ENCODE data around the gene PSME3IP1.

Gene PSME3IP1

DNA sequence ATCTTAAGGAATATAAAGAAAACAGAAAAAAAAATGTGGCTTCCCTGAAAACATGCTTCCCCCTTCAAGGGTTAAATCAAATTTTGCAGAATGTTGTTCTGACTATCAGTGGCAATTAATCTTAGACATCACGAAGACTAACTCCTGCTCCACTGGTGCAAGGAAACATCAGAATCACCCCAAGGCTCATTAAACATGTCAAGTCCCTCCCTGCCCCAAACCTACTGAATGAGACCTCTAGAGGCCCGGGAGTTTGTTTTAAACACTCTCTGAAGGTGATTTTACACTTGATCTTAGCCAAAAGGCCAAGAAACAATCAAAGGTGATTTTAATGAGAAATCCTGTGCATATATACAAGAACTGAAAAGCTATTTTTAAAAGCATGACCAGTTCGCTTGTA is 18.3 kb downstream of the PSME3IP1 start:
- DNase-seq (ENCODE audit: low read depth): no peak

DNA sequence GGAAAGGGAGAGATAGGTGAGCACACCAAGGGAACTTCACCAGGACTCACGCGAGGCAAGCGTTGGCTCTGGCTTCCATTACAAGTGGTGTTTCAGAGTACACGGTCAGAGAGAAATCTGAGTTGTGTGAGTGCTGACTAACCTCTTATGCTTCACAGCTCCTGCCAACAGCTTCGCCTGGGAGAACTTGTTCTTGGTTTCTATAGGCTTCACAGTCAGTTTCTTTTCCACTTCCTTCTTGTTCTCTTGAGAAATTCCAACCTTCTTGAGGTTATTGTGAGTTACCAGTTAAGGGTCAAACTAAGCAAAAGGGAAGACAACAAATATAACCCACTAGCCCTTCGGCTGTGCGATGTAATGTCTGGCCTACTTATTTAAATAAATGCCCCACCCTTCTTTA is 18.9 kb downstream of the PSME3IP1 start:
- DNase-seq (ENCODE audit: low read depth): no peak

DNA sequence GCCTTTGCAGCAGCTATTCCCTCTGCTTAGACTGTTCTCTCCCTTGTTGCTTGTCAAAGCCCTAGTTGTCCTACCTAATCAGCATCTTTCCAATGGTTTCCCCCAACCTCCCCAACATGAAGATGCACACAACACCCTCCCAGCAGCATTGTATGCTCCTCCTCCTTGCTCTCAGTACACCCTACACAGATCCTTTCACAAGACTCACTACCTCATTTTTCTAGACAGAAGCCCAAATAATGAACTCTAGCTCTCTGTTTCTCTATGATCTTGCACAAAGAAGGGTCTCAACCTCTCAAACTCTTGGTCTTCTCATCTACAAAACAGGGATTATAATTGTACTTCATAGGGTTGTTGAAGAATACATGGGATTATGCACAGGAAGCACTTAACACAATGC is 19.4 kb downstream of the PSME3IP1 start:
- DNase-seq (ENCODE audit: low read depth): no peak

DNA sequence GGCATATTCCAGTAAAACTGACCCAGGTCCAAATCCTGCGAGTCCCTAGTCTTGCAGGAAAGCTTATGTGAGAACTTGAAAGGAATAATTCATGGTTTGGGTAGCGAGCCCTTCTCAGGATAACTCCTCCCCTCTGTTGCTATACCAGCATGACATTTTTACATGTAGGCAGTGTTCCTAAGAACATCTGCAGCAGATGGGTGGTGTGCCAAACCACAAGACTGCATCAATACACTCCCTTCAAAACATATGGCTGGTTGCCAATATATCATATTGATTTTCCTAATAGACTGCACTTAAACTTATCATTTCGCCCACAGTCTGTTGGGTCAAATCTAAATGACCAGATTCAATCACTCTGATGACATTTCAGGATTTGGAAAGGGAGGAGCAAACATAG is 19.9 kb downstream of the PSME3IP1 start:
- DNase-seq (ENCODE audit: low read depth): no peak

DNA sequence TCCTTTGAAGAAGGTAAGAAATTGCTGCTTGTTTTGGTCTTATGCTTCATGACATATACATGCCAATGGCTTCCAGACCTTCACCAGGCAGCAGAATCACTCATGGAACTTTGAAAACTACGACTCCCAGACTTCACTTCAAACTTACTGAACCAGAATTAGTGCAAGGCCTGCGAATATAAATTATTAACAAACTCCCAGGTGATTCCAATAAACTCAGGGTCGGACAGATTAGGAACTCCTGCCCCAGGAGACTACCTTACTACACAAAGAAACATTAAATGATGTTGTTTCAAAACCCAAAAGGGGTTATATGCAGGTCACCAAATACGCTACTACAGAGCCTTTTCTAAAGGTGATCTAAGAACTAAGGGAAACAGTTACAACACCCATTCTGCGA is 20.4 kb downstream of the PSME3IP1 start:
- DNase-seq (ENCODE audit: low read depth): no peak

DNA sequence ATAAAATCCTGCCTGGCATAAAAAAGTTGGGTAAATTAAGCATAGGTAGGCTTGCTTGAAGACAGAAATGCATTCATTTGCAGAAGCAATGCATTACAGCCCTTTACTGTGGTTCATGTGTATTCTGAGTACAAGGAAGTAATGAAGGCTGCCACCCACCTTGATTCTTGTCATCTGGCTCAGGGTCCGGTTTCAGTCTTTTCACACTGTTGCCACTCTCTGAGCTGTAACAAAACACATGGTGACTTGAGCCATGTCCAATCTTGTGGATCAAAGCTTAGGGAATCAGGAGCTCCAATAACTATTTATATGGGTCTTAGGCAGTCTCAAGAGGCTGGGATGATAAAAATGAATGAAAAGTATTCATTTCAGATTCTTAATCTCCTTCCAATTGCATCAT is 22.0 kb downstream of the PSME3IP1 start:
- no peak for DNase-seq (ENCODE audit: low read depth)

DNA sequence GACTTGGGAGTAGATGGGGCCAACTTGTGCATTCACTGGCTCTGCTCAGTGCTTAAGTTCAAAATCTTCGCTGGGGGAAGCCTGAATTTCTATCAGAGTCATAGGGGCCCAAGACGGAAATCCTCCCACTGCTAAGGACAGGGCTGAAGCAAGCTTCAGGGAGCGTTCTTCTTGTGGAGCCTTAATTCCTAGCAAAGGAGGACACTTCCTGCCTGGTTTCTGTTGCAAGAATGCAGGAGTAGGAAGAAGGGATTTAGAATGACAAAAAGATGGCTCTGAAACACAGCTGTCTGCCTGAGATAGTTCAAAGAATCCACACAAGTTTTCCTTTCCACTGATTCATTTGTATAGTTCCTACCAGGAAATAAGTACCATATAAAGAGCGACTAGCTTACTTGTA is 26.4 kb downstream of the PSME3IP1 start:
- DNase-seq (ENCODE audit: low read depth): no peak

DNA sequence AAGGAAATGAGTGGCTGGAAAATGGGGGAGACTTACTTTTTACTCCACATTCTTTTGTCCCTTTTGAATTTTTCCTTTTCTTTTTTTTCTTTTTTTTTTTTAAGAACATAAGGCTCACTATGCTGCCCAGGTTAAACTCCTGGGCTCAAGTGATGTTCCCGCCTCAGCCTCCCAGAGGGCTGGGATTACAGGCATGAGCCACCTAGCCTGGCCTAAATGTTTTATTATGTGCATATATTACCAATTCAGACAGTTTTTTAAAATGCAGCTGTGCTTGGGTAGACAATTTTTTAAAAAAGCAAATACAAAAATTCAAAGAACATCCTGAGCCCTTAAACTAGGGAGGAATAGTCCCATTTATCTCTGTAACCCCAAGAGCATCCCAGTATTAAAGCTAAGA is 28.3 kb downstream of the PSME3IP1 start:
- no peak for DNase-seq (ENCODE audit: low read depth)

DNA sequence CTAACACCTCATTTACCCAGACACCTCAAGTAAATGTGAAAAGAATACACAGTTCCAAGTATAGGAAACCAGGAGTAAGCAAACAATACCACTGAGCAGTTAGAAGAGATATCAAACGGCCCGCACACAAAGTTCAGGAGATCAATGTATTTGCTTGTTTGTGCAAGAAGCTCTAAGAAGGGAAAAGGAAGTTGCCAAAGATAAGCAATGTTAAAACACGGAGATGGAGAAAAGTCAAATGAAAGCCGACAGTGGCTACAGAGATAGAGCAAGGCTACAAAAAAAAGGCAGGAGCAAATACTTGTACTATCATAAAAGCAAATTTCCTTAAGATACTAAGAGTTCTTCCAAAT is 29.5 kb downstream of the PSME3IP1 start:
- no peak for DNase-seq (ENCODE audit: low read depth)

DNA sequence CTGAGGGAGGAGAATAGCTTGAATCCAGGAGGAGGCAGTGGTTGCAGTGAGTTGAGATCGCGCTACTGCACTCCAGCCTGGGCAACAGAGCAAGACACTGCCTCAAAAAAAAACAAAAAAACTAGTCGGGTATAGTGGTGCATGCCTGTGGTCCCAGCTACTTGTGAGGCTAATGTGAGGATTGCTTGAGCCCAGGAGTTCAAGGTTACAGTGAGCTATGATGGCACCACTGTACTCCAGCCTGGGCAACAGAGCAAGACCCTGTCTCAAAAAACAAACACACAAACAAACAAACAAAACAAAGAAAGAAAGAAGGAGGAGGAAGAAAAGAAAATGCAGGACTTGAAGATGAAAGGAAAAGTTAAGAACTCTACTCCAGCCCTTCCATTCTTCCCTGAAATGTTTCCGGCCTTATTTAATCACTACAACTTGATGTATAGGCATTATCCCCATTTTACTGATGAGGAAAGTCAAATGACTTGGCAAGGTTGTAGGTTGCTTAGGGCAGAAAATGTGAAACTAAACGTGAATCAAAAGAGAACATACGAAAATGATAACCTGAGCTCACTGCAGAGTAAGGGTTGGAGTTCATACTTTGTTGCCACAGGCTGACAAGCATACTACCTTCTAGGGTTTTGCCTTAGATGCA is 30.0 kb downstream of the PSME3IP1 start:
- DNase-seq (ENCODE audit: low read depth): no peak

DNA sequence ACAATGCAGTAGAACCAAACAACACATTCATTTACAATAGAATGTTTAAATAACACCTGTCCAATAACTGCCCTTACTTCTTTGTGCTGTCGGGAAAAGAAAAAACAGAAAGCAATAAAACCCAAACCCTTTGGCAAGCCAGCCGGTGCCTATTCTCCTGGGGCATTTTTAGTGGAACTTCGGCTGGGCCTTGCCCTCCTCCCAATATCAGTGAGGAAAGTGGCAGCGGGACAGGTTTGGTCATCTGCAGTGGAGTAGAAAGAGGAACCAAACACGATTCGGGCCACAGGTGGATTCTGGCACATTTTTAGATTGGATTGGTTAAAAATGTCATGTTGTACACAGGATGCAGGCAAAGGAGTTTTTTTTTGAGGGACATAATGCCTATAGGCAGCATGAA is 32.0 kb downstream of the PSME3IP1 start:
- no peak for DNase-seq (ENCODE audit: low read depth)

DNA sequence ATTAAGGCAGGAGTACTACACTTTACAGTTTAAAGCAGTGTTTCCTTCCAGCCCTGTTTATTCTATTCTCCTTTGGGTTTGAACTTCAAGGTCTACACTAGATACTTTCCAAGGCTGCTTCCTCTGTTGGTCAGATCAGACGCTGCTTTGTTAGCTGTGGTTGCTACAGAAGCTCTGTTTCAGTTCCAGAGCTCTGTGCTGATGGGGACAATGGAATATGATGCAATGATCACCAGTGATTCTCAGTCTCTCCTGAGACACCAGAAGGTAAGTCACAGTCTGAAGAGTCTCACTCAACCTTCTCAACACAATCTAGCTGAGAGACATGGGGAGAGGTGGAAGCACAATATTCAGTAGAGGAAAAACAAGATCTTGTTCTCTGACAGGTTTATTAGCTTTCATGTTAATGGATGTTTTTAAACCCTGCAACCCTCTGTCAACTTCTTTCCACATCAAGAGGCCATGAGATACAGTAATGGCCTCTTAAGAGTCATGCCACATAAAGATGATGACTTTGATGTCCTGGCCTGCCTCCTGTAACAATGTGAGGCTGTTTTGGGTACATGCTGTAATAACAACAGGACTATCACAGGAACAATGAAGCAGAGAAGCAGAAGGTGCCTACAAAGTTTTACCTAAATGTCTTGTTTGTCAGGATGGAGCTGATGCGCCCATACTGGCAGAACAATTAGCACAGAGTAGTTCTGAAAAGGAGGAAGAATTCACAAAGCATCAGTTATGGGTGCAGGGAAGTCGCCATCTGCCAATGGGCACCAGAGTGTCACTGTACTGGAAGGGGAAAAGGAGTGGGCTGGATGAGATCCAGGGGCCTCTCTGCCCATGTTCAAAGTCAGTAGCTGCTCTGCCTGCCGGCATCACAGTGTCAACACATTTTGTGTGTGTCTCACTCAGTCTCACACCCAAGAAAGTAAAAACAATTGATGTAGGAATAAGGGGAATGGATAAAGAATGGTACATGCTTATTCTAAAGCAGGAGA is 33.4 kb downstream of the PSME3IP1 start:
- no peak for DNase-seq (ENCODE audit: low read depth)

DNA sequence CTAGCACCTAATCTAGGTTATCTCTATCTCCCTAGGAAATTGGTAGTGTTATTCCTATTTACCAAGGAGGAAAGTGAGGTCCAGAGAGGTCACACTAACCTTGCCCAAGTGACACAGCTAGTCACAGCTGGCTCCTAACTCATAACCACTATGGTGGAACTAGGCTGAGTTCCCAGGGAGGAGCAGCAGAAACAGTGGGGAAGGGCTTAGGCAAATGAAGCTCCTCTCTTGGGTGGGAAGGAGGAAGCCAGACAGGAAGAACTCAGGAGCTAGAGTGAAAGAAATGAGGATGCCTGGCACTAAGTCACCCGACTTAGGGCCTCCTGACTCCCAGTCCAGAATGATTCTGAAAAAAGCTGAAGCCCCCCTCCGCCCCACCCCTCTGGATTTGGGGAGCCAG is 34.5 kb downstream of the PSME3IP1 start:
- no peak for DNase-seq (ENCODE audit: low read depth)

DNA sequence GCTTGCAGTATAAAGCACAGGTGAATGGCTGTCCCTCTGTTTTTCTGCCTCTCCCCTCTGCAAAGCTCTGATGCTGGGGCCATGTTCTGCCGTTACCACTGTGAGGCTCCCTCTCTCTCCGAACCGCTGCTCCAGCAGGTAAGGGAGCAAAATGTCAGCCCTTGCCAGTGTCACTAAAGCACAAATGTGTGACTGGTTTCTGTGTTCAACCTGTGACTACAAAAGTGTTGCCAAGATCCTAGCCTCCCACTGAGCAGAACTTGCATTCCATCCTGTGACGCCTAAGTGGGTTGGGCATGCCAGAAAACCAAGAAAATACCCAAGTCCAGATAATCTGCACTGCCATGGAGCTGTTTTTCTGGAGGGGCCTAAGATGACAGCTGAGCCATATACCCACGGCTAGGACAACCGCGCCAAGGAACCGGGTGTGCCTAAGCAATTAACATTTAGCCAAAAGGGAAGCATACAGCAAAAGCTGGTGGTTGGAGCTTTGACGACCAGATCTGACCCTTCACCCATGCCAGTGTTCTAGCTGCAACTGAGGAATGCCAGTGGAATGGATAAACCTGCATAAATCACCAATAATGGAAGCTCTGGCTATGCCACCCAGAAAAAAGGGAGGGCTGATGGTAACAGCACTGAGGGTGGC is 35.0 kb downstream of the PSME3IP1 start:
- DNase-seq (ENCODE audit: low read depth): no peak

DNA sequence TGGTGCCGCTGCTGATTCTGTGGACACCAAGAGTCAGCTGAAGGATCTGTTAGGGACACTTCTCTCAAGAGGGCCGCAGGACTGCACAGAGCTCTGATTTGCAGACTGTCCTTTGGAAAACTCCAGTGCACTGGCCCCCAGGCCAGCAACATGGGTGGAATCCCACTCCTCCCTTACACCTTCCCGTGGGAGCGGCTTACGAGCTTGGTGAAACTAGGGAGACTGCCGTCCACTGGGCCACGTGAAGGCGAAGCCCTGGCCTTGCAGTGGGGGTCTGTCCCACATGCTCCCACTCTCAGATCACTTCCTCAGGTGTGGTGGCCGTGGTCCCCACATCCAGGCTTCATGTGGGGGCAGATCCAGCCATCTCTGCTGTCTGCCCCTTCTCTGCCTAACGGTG is 36.4 kb downstream of the PSME3IP1 start:
- DNase-seq (ENCODE audit: low read depth): no peak

DNA sequence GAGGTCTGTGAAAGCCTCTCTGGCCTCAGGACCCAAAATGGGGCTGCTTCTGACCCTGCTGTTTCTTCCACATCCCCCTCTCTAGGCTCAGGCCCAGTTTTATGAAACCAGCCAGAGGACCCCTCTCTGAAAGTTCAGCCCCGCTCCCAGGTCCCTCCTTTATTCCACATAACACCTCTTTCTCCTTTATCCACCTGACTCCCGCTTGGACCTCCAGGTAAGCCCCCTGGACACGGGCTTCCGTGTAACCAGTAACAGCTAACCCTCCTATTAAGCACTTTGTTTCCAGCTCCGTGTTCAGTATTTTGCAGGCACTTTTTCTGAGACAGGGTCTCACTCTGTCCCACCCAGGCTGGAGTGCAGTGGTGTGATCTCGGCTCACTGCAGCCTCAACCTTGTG is 37.4 kb downstream of the PSME3IP1 start:
- DNase-seq (ENCODE audit: low read depth): no peak

DNA sequence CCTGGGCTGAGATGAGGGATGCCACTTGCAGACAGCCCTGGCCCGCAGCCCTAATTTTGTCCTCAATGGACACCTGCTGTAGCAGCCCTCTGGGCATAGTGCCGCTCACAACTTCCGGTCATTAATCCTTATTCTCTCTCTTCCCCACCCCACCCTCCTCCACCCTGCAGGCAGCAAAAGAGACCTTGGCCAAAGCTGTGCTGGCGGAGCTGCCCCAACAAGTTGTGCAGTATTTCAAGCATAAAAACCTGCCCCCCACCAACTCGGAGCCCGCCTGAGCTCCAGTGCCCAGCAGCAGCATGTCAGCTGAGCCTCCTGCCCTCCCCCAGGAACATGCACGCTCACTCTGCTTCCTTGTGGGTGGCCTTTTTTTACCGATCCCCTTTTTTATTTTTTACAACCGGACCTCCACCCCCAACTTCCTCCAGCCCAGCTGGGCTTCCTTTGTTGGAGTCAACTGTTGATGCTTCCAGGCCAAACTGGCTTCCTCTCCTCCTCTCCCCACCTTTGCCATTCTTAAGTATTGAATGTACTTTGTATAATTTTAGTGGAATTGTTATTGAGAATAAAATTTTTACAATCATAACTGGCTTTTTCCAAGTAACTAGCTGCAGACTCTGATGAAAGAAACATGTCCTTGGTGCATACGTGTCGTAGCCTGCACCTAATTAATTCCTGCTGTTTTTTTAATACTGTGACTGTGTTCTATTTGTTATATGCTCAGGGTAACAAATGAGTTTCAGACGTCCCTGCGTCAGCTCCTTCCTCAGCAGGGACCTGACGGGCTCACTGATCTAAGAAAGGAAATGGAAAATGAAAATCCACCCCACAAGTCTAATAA is 38.2 kb downstream of the PSME3IP1 start:
- no peak for DNase-seq (ENCODE audit: low read depth)

DNA sequence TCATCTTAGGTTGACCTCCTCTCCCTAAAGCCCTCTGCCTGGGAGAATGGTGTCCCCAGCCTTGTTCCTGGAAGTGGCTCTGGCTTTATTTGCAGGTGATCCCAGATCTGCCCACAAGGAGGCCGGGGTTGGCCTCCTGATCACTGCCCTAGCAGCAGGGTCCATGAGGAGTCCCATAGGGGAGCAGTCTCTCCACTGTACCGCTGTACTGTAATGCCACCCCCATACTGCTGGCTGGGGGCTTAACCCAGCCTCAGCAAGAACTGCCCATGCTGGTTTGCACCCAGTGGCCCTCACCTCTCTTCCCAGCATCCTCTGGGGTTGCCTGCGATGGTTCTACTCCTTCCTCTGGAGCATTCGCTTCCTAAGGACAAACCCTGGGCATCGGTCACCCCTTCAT is 39.1 kb downstream of the PSME3IP1 start:
- no peak for DNase-seq (ENCODE audit: low read depth)

DNA sequence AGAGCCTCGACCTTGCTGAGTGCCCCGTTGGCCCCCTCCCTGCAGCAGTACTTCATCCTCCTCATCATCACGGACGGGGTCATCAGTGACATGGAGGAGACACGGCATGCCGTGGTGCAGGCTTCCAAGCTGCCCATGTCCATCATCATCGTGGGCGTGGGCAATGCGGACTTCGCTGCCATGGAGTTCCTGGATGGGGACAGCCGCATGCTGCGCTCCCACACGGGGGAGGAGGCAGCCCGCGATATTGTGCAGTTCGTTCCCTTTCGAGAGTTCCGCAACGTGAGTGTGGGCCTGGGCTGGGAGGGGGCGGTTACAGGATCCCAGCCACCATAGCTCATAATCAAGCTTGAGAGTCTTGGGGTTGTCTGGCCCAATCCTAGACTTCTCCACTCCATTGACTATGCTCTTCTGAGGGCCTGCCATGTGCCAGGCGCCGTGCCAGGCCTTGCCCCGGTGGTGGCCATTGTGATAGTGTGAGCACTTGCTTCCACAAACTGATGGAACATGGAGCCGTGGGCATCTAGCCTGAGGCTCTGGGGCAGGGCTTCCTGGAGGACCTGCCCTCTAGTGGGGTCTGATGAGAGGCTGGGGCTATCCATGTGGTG is 39.7 kb downstream of the PSME3IP1 start:
- DNase-seq (ENCODE audit: low read depth): no peak

DNA sequence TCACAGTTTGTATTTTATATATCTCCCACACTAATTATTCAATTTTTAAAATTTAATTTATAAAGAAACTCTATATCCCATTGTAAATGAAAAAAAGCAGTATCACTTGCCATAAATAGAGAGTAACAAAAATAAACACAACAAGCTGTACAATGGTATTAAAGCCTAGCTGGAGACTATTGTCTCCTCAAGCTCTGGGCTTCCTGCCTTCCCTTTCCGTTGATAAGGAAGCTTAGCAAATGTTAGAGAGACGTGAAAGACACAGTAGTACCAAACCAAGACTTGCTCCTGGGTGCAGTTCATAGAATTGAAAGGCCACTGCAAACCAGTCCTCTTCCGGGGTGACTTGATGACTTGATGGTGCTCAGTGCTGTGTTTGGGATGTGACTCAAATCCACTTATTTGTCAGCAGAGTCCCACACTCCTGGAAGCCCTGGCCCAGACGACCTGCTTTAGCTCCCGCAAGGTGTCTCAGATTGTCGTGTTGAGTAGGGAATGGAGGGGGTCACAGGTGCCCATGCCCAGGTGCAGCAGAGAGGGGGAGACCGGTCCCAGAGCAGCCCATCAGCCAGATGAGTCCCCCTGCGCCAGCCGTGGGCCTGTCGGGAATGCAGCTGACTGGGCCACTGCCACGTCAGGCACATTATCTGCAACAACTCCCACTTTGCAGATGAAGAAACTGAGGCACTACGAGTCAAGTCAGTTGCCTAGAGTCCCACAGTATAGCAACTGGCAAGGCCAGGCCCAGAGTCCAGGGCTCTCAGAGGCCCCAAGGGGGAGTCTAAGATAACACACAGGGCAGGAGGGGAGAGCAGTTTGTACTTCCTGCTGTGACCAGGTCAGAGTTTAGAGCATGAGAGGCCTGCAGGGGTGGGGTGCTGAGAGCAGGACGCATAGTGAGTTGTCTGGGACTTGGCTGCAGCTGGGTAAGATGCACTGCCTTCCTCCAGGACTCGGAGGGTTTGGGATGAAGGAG is 40.5 kb downstream of the PSME3IP1 start:
- peak; percentile 58 for DNase-seq (ENCODE audit: low read depth)

DNA sequence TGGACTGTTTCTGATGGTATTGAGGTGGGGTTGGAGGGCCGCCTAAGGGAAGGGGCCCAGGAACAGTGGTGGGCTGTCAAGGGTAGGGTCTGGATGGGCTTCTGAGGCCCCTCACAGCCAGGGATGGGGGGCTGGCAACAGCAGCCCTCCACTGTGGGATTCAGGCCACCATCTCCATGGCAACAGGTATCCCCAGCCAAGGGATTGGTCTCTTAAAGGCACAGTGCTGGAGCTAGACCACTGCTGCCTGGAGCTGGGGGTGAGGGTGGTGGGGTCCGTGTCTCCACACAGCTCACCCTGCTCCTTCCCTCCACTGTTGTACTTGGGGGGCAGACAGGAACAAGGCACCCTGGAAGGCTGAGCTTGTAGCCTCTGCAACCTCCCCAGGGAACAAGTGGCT is 41.8 kb downstream of the PSME3IP1 start:
- DNase-seq (ENCODE audit: low read depth): no peak

Measured in CMK (cell line).